ENCODE measurements around the gene ASXL3. TPM values are rescaled to one million over a fixed set of nuclear protein-coding genes. Genes with fewer than 3 reads are reported as not detected.

The ASXL3 gene
- total RNA-seq, 1 experiment from 2014 or later = not detected

- DNase-seq (ENCODE audit: low read depth) = no peak
These were observed 3.8 kb downstream of the ASXL3 start for GRCh38 chr18:33581856-33582255.

GRCh38 chr18:33583901-33584300 is 5.9 kb downstream of the ASXL3 start:
- DNase-seq (ENCODE audit: low read depth) = no peak

GRCh38 chr18:33584548-33585430 is 6.8 kb downstream of the ASXL3 start:
- DNase-seq (ENCODE audit: low read depth) = no peak

- no peak for DNase-seq (ENCODE audit: low read depth)
These were observed 7.4 kb downstream of the ASXL3 start for GRCh38 chr18:33585431-33585775.

- no peak for DNase-seq (ENCODE audit: low read depth)
These were observed 10.3 kb downstream of the ASXL3 start for GRCh38 chr18:33588361-33588760.

- DNase-seq (ENCODE audit: low read depth) = no peak
These were observed 15.2 kb downstream of the ASXL3 start for GRCh38 chr18:33593261-33593660.

GRCh38 chr18:33594799-33595198 is 16.8 kb downstream of the ASXL3 start:
- no peak for DNase-seq (ENCODE audit: low read depth)

- DNase-seq (ENCODE audit: low read depth) = peak; percentile 80
These were observed 18.3 kb downstream of the ASXL3 start for GRCh38 chr18:33596178-33596854.

GRCh38 chr18:33600846-33601245 is 22.8 kb downstream of the ASXL3 start:
- no peak for DNase-seq (ENCODE audit: low read depth)

- no peak for DNase-seq (ENCODE audit: low read depth)
These were observed 25.4 kb downstream of the ASXL3 start for GRCh38 chr18:33603454-33603853.

GRCh38 chr18:33605250-33605649 is 27.2 kb downstream of the ASXL3 start:
- DNase-seq (ENCODE audit: low read depth) = peak; percentile 56

- no peak for DNase-seq (ENCODE audit: low read depth)
These were observed 28.6 kb downstream of the ASXL3 start for GRCh38 chr18:33606621-33607020.

GRCh38 chr18:33611525-33612135 is 33.6 kb downstream of the ASXL3 start:
- DNase-seq (ENCODE audit: low read depth) = no peak

GRCh38 chr18:33612632-33613031 is 34.6 kb downstream of the ASXL3 start:
- no peak for DNase-seq (ENCODE audit: low read depth)

GRCh38 chr18:33616556-33616955 is 38.5 kb downstream of the ASXL3 start:
- DNase-seq (ENCODE audit: low read depth) = no peak

- DNase-seq (ENCODE audit: low read depth) = no peak
These were observed 49.1 kb downstream of the ASXL3 start for GRCh38 chr18:33627114-33627513.

- DNase-seq (ENCODE audit: low read depth) = no peak
These were observed 52.5 kb downstream of the ASXL3 start for GRCh38 chr18:33630476-33630875.

- no peak for DNase-seq (ENCODE audit: low read depth)
These were observed 63.1 kb downstream of the ASXL3 start for GRCh38 chr18:33641141-33641540.

GRCh38 chr18:33644494-33644893 is 66.5 kb downstream of the ASXL3 start:
- no peak for DNase-seq (ENCODE audit: low read depth)

GRCh38 chr18:33647365-33647764 is 69.3 kb downstream of the ASXL3 start:
- DNase-seq (ENCODE audit: low read depth) = no peak

GRCh38 chr18:33652635-33653034 is 74.6 kb downstream of the ASXL3 start:
- DNase-seq (ENCODE audit: low read depth) = no peak

- no peak for DNase-seq (ENCODE audit: low read depth)
These were observed 75.2 kb downstream of the ASXL3 start for GRCh38 chr18:33653231-33653630.
